Upper lobe of left lung (tissue), 6 donors: Measurements from ENCODE around the gene SLX4IP. TPM values are rescaled to one million over a fixed set of nuclear protein-coding genes. Genes with fewer than 3 reads are reported as not detected.

Experiments
- ATAC-seq, 2 donors: fragments of 200-7000 bp; cut with Tn5 transposase; one replicate each; pipeline ENCODE4 v1.9.1; 2022; ENCODE audit warnings: mild to moderate bottlenecking in 2 of 2, moderate library complexity in 2 of 2; ENCODE audit not compliant: low FRiP score in 2 of 2
- DNase-seq, 2 donors: peaks; one replicate each; pipeline ENCODE4 v3.0.0-alpha.2; 2019 to 2020
- H3K27ac ChIP-seq, 4 donors: fragments of 200-600 bp; sonication (generic); one replicate each; pipeline ENCODE4 v1.5.1; 2016 to 2019
- H3K27me3 ChIP-seq, 4 donors: fragments of 200-600 bp; sonication (generic); one replicate each; pipeline ENCODE4 v1.5.1; 2017 to 2019
- H3K36me3 ChIP-seq, 4 donors: fragments of 200-600 bp; sonication (generic); one replicate each; pipeline ENCODE4 v1.5.1; 2016 to 2019
- H3K4me1 ChIP-seq, 4 donors: fragments of 200-600 bp; sonication (generic); one replicate each; pipeline ENCODE4 v1.5.1; 2018 to 2019
- H3K4me3 ChIP-seq, 4 donors: fragments of 200-600 bp; sonication (generic); one replicate each; pipeline ENCODE4 v1.5.1; 2017 to 2019; ENCODE audit warnings: mild to moderate bottlenecking in 2 of 4, moderate library complexity in 1 of 4
- H3K9me3 ChIP-seq, 4 donors: fragments of 200-600 bp; sonication (generic); one replicate each; pipeline ENCODE4 v1.5.1; 2018 to 2019
- CTCF ChIP-seq, 6 experiments: fragments of 450-650 bp in 4 of 6; fragments of 200-600 bp in 2 of 6; sonication (generic) in 2 of 6; IDR thresholded peaks; one replicate each; pipeline ENCODE4 v1.5.1; 2016 to 2019; ENCODE audit warnings: antibody characterized with exemption in 6 of 6
- EP300 ChIP-seq, 4 donors: sonication (generic); formaldehyde crosslinking; IDR thresholded peaks; one replicate each; pipeline ENCODE4 v1.5.1; 2017; ENCODE audit warnings: antibody characterized with exemption in 4 of 4, control low read depth in 2 of 4
- POLR2A ChIP-seq, 4 donors: fragments of 450-650 bp; IDR thresholded peaks; one replicate each; pipeline ENCODE4 v1.5.1; 2016 to 2017; ENCODE audit warnings: antibody characterized with exemption in 4 of 4, mild to moderate bottlenecking in 2 of 4
- POLR2AphosphoS5 ChIP-seq, 2 donors: sonication (generic); formaldehyde crosslinking; IDR thresholded peaks; one replicate each; pipeline ENCODE4 v1.5.1; 2017; ENCODE audit warnings: antibody characterized with exemption in 2 of 2
- WGBS, 2 donors: methylation state at CpG; one replicate each; pipeline ENCODE4 v1.1.5; 2017 to 2018; 5-methylcytosine and 5-hydroxymethylcytosine counted together
- total RNA-seq, 6 donors: library from RNA; depleted of rRNA in 4 of 6; stranded (reverse); fragments of >200 nt in 4 of 6; gene quantifications; one replicate each; pipeline versions ENCODE4 v1.1.0 to v1.2.1, GENCODE V29; 2016 to 2021
- donor health status: DM: no; HTN: no; CAD: no; lungs with moderate emphysema.
- donor health status: DM: no; HTN: yes; CAD: no; lungs with severe emphysema.

Gene SLX4IP
- total RNA-seq, 6 donors from 2014 or later, result 3.2 to 6.0 (median 4.5) TPM

GRCh38 chr20:10428008-10428407 is 7.1 kb upstream of the SLX4IP start:
- ATAC-seq (no peak), DNase-seq (no peak)
- Histone ChIP-seq H3K27me3 (no peaks in the 10 kb centered on the region), H3K4me3 (no peak overlapping the region), H3K27ac (no peak overlapping the region), H3K9me3 (no peaks in the 10 kb centered on the region), H3K36me3 (peaks cover 0 to 6% (median 0%) of the 10 kb centered on the region in 4 donors), H3K4me1 (peaks cover 13 to 20% (median 16%) of the 10 kb centered on the region in 4 donors)
- TF ChIP-seq EP300 (IDR thresholded peaks at IDR 0.05), result no peak
- no peak for TF ChIP-seq POLR2A (IDR thresholded peaks at IDR 0.05)
- TF ChIP-seq CTCF (IDR thresholded peaks at IDR 0.05), result no peak
- no peak for TF ChIP-seq POLR2AphosphoS5 (IDR thresholded peaks at IDR 0.05)

GRCh38 chr20:10429443-10429981 is 5.6 kb upstream of the SLX4IP start:
- 83 to 85% methylated on average over 5 of the region's 5 CpGs for WGBS, 2 donors
- H3K9me3 ChIP-seq, result no peaks in the 10 kb centered on the region
- DNase-seq, result no peak
- peaks cover 0 to 6% (median 0%) of the 10 kb centered on the region in 4 donors for H3K36me3 ChIP-seq
- peaks cover 0 to 2% (median 0%) of the 10 kb centered on the region in 4 donors for H3K27me3 ChIP-seq
- no peak overlapping the region for H3K27ac ChIP-seq
- TF ChIP-seq EP300 (IDR thresholded peaks at IDR 0.05) (no peak), POLR2A (IDR thresholded peaks at IDR 0.05) (no peak), CTCF (IDR thresholded peaks at IDR 0.05) (no peak), POLR2AphosphoS5 (IDR thresholded peaks at IDR 0.05) (no peak)
- no peak overlapping the region for H3K4me3 ChIP-seq
- ATAC-seq, result no peak
- peaks cover 17 to 23% (median 19%) of the 10 kb centered on the region in 4 donors for H3K4me1 ChIP-seq

- DNase-seq (no peak), ATAC-seq (no peak)
- Histone ChIP-seq H3K27ac (no peak overlapping the region), H3K9me3 (no peaks in the 10 kb centered on the region), H3K27me3 (peaks cover 0 to 2% (median 0%) of the 10 kb centered on the region in 4 donors), H3K36me3 (peaks cover 0 to 6% (median 0%) of the 10 kb centered on the region in 4 donors), H3K4me3 (no peak overlapping the region), H3K4me1 (peaks cover 17 to 23% (median 19%) of the 10 kb centered on the region in 4 donors)
- TF ChIP-seq POLR2AphosphoS5 (IDR thresholded peaks at IDR 0.05) (no peak), POLR2A (IDR thresholded peaks at IDR 0.05) (no peak), EP300 (IDR thresholded peaks at IDR 0.05) (no peak), CTCF (IDR thresholded peaks at IDR 0.05) (no peak)
Observed at GRCh38 chr20:10430000-10430466, 5.1 kb upstream of the SLX4IP start.

GRCh38 chr20:10430704-10431103 is 4.4 kb upstream of the SLX4IP start:
- TF ChIP-seq EP300 (IDR thresholded peaks at IDR 0.05), result no peak
- TF ChIP-seq CTCF (IDR thresholded peaks at IDR 0.05), result no peak
- no peak for TF ChIP-seq POLR2AphosphoS5 (IDR thresholded peaks at IDR 0.05)
- TF ChIP-seq POLR2A (IDR thresholded peaks at IDR 0.05), result no peak
- H3K27me3 ChIP-seq, result peaks cover 0 to 2% (median 0%) of the 10 kb centered on the region in 4 donors
- H3K9me3 ChIP-seq, result no peaks in the 10 kb centered on the region
- ATAC-seq (no peak), DNase-seq (no peak)
- no peak overlapping the region for H3K4me3 ChIP-seq
- peaks cover 0 to 6% (median 0%) of the 10 kb centered on the region in 4 donors for H3K36me3 ChIP-seq
- 79 to 86% methylated on average over 5 of the region's 5 CpGs for WGBS, 2 donors
- H3K4me1 ChIP-seq, result peaks cover 18 to 28% (median 21%) of the 10 kb centered on the region in 4 donors
- no peak overlapping the region for H3K27ac ChIP-seq

GRCh38 chr20:10432079-10432478 is 3.0 kb upstream of the SLX4IP start:
- H3K36me3 ChIP-seq, result no peaks in the 10 kb centered on the region
- ATAC-seq (no peak), DNase-seq (no peak)
- H3K9me3 ChIP-seq, result no peaks in the 10 kb centered on the region
- H3K4me3 ChIP-seq, result no peak overlapping the region
- WGBS, 2 donors, result 46 to 50% methylated on average over 1 of the region's 1 CpG
- TF ChIP-seq CTCF (IDR thresholded peaks at IDR 0.05), result no peak
- TF ChIP-seq POLR2A (IDR thresholded peaks at IDR 0.05), result no peak
- no peak for TF ChIP-seq POLR2AphosphoS5 (IDR thresholded peaks at IDR 0.05)
- no peak for TF ChIP-seq EP300 (IDR thresholded peaks at IDR 0.05)
- H3K27ac ChIP-seq, result no peak overlapping the region
- peaks cover 18 to 35% (median 23%) of the 10 kb centered on the region in 4 donors for H3K4me1 ChIP-seq
- H3K27me3 ChIP-seq, result peaks cover 0 to 2% (median 0%) of the 10 kb centered on the region in 4 donors
